HS-27A (cell line): Measurements from ENCODE around the gene TBX6.

Experiments
- DNase-seq: peaks from one replicate; pipeline ENCODE4 v3.0.0-alpha.2; 2012; ENCODE audit warnings: low read depth, missing footprints

The TBX6 gene

DNA sequence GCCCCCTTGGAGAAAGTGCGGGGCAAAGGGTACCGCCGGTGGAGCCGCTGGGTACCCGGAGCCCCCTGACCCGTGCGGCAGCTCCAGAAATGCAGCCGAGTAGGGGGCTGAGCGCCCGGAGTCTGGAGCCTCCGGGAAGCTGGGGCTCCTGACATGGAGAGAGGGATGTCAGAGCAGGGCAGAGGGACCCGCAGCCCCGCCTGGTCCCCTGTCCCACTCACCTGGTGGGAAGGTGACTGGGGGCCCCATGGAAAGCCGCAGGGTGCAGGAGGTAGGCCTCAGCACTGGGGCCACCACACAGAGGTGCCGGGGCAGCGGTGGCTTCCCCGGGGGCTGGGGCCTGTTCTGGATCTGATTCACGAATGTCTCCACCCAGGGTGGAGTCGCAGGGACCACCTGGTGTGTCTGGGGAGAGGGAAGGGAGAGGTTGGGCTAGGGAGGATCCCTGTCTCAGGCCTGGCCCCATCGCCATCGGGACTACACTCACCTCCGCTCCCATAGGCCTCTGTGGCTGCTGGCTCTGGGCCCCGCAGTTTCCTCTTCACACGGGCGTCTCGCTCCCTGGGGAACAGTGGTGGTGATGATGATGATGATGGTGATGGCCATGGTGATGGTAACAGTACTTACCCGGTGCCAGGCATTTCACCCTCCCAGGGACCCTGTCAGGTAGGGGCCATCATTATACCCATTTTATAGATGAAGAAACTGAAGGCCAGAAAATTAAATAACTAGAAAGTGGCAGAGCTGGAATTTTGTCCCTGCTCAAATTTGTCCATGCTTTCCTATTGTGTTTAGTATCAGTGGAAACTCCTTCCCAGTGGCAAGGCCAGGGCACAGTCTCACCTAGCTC, 5.2 kb downstream of the TBX6 start:
- DNase-seq, result no peak

DNA sequence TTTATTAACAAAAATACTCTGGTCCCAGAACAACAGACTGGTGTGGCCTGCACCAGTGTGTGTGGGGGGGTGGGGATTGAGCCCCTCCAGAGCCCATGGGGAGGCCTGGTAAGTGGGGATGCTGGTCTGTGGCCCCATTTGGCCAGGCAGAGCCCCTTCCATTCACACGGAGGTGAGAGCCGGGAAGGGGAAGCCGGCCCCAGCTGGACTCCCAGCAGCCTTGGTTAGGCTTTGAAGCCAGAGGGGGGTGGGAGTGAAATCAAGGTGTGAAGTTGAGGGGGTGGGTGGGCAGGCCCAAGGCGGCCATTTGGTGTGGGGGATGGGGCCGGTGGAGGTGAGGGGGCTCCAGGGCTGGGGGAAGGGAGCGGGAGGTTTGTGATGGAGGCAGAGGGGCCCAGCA, 5.9 kb downstream of the TBX6 start:
- DNase-seq, result no peak

DNA sequence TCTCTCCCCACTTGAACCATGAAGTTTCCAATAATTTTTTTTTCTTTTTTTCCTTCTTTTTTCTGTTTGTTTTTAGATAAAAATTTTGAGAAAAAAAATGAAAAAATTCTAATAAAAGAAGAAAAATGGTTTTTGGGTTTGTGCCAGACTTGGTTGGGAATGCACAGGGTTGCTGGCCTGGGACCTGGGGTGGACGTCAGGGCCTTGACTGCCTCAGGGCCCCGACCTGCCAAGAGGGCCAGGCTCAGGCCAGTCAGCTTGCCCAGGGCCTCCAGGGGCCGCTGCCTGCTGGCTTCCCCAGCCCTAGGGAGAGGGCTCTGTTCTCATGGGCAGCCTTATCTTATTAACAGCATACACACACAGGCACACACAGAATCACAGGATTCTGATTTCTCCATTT, 6.5 kb downstream of the TBX6 start:
- DNase-seq, result no peak

DNA sequence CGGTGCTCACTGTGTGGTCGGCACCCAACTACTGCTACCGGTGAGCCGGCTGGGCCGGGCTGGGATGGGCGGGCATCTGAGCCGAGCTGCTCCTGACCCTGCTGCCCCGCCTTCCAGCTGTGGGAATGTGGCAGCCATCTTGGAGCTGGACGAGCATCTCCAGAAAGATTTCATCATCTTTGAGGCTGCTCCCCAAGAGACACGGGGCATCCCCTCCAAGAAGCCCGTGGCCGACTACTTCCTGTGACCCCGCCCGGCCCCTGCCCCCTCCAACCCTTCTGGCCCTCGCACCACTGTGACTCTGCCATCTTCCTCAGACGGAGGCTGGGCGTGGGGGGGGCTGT, 6.9 kb downstream of the TBX6 start:
- no peak for DNase-seq

DNA sequence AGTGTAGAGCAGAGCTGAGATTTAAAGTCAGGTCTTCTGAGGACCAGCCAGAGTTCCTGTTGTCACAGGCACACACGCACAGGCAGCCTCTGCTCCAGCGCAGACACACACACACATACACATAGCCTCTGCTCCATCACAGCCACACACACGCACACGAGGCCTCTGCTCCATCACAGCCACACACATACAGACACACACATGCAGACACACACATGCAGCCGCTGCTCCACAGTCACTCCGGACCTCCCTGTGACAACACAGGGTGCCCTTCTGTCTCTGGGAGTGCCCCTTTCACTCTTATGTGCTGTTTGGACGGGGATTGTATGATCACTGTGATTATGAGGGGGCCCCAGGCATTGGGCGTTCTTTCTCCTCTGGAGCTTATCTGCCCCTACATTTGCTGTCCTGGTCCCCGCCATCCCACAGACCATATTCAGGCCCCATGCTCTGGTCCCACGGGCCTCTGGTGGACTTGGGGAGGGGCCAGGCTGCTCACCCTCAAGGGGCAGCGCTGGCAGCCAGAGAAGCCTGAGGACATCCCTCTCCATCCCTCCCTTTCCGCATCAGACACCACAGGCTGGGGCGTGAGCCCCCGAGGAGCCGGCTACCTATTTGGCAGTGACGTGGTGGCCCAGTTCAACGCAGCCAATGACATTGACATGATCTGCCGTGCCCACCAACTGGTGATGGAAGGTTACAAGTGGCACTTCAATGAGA, 7.5 kb downstream of the TBX6 start:
- DNase-seq, result no peak

DNA sequence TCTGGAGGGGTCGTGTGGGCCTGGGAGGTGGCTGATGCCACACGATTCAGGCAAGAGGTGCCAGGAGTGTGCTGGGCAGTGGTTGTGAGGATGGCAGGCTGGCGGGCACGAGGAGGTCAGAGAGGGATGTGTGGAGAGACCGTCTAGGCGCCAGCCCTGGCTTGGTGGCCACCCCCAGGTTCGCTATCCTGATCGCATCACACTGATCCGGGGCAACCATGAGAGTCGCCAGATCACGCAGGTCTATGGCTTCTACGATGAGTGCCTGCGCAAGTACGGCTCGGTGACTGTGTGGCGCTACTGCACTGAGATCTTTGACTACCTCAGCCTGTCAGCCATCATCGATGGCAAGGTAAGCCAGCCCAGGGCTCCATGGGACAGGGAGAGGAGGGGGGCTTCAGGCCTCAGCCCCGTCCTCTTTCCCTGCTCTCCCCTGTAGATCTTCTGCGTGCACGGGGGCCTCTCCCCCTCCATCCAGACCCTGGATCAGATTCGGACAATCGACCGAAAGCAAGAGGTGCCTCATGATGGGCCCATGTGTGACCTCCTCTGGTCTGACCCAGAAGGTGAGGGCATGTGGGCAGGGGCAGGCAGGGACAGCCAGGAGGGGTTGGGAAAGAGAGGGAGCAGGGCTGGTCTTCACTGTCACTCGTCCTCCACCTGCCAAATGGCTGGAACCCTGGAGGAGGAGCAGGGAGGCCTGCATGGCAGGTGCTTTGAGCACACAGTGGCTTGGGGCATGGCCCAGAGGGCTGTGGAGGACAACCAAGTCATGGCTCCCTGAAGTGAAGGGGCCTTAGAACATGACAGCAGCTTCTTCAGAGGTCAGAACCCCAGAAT, 8.3 kb downstream of the TBX6 start:
- DNase-seq, result no peak

DNA sequence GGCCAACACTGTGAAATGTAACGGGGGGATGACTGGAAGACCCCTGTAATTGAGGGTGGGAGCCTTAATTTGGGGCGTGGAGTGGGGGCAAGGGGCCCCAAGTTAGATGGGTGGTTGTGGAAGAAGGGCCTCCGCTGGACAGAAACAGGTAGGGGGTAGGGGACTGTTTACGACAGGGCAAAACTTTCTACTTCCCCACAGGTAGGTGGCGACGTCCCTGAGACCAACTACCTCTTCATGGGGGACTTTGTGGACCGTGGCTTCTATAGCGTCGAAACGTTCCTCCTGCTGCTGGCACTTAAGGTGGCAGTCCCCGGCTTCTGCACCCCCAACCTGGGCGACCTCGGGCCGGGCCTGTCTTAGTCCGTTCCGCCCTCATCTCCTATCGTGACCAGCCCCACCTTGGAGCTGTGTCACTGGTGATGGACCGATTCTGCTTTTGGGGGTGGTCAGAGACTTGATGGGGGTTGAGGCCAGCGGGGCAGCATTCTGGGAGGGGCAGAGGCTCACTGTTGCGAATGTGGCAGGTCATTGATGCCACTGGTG, 9.1 kb downstream of the TBX6 start:
- no peak for DNase-seq

DNA sequence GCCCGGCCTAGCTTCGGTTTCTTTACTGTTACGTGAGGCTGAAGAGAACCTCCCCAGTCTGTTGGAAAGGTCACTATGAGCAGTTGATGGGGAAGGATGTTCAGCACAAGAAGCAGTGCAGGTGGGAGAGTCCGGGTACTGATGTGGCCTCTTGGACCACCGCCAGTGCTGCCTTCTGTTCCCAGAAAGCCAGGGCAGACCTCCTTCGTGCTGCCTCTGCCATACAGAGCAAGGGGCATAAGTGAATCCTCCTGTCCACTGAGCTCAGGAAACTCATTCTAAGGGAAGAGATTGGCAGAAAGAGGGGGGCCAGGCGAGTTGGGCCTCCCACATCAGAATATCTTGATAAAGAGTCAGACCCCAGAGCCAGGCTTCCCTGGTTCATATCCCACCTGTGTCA, 12.2 kb downstream of the TBX6 start:
- DNase-seq, result no peak

DNA sequence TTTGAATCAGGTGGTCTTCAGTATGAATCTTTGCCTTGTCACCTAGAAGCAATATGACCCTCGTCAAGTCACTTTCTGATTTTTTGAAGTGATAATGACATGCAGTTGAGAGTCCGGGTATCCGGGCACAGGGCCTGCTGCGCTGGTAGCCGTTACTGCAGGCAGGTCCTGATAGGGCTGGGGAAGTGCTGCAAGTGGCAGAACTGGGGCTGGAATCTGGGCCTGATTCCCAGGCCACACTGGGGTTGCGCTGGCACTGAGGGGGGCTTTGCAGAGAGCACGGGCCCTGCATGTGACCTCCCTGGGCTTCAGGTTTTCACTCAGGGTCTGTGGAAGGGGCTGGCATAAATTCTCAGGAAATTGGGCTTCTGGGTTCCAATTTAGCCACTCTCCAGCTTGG, 13.0 kb downstream of the TBX6 start:
- no peak for DNase-seq

DNA sequence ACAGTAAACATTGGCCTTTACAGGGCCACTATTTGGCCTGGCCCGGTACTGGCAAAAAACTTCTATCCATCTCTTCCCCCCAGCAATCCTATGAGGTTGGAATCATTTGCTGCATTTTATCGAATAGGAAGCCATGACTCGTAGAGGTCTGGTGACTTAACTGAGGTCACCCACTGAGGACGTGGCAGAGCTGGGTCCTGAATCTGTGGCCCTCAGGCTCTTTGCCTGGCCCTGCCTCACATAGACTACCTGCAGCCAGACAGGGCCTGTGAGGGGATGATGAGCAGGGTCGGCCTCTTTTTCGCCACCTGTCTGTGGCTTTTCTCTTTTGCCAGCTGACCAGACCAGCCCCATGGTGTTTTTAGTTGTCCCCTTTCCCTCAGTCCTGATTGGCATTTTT, 14.1 kb downstream of the TBX6 start:
- DNase-seq, result no peak

DNA sequence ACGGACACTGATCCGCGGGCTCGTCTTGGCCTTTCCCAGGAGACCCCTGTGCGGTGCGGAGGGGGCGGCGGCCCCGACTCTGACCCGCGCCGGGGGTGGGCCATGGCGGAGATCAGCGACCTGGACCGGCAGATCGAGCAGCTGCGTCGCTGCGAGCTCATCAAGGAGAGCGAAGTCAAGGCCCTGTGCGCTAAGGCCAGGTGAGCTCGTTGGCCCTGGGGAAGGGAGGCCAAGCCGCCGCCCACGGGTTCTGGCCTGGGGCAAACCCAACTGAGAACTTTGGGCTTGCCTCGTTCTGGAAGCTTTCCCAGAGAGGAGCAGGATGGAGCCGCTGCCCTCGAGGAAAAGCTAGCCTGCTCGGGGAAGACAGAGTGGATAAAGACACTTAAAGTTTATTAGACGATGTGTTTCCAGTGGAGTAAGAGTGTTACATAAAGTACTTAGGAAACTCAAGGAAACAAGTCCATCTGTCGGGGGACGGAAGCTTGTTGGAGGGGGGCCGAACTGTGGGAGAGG, 15.4 kb downstream of the TBX6 start:
- DNase-seq, result no peak

DNA sequence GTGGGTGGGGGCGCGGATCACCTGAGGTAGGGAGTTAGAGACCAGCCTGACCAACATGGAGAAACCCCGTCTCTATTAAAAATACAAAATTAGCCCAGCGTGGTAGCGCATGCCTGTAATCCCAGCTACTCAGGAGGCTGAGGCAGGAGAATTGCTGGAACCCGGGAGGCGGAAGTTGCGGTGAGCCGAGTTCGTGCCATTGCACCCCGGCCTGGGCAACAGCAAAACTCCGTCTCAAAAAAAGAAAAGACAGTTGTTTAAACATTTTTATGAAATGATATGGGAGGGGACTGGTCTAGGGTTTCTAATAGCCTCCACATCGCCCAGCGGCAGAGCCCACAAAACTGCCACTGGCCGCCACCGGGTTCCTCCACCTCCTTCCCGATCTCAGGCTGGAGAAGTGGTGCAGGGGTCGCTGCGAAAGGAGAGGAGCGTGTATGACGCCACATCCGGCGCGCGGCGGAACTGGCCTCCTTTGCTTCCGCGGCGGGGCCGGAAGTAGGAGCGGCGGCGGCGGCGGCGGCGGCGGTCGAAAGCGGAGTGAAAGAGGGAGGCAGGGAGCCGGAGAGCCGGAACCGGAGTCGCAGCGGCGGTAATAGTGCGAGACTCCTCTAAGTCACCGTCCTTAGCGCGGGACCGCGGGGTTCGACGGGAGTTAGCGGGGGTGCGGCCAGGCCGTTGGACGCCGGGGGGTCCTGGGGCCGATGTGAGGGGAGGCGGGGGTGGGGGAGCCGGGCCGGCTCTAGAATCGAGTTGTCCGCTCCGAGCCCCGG, 16.0 kb downstream of the TBX6 start, which contains the start of gene PPP4C:
PPP4C (plus strand) TSS at position 492 of the 773 bp plus-strand sequence. CDS start 384 bp downstream, outside the sequence.
- no peak for DNase-seq

DNA sequence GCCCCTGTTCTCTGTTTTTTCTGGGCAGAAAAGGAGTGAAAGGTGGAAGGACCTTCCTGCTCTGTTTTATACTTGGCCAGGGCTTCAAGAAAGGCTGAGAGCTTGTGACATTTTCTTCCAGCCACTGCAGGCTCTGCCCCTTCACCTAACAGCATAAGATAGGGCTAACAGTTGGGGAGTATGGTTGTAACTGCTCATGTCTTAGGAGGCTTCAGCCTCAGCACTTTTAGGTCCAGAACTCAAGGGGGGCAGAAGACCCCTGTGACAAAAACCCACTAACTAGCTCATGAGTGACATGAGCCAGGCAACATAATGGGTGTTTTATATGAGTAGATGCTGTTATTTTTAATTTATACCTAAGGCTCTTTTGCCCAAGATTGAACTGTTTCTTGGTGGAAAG, 21.2 kb downstream of the TBX6 start:
- DNase-seq, result no peak

DNA sequence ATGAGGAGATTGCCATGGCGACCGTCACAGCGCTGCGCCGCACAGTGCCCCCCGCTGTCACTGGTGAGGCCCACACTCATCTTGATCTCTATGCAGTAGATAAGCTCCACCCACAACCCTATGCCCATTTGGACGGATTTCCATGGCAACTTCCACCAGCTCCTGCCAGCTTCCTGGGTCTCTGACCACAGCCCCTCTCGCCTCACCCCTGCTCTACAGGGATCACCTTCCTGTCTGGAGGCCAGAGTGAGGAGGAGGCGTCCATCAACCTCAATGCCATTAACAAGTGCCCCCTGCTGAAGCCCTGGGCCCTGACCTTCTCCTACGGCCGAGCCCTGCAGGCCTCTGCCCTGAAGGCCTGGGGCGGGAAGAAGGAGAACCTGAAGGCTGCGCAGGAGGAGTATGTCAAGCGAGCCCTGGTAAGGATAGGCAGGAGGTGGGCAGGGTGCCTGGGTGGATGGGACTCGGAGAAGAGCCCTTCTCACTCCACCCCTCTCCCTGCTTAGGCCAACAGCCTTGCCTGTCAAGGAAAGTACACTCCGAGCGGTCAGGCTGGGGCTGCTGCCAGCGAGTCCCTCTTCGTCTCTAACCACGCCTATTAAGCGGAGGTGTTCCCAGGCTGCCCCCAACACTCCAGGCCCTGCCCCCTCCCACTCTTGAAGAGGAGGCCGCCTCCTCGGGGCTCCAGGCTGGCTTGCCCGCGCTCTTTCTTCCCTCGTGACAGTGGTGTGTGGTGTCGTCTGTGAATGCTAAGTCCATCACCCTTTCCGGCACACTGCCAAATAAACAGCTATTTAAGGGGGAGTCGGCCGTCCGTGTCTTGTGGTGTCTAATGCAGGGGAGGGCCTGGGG, 21.9 kb downstream of the TBX6 start:
- no peak for DNase-seq

DNA sequence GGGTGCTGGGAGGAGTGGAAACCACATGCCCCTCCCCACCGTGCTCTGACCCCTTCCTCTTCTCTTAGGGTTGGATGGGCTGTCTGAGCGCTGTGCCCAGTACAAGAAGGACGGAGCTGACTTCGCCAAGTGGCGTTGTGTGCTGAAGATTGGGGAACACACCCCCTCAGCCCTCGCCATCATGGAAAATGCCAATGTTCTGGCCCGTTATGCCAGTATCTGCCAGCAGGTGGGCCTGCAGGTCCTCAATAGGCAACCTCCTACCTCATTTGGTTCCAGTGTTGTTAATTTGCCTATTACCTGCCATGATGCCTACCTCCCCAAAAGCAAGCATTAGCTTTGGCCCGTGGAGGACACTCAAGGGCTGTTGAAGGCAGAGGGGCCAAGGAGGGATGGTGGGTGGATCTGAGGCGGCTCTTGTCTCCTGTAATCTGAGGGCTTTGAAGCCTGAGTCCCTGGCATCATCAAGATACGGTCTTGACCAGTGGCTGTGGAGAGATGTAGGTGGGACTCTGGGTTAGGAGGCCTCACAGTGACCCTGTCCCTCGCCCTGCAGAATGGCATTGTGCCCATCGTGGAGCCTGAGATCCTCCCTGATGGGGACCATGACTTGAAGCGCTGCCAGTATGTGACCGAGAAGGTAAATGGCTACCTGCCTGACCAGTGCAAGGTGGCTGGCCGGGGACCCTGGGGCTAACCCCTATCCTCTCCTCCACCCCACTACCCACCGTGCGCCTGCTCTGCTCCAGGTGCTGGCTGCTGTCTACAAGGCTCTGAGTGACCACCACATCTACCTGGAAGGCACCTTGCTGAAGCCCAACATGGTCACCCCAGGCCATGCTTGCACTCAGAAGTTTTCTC, 22.7 kb downstream of the TBX6 start:
- no peak for DNase-seq

DNA sequence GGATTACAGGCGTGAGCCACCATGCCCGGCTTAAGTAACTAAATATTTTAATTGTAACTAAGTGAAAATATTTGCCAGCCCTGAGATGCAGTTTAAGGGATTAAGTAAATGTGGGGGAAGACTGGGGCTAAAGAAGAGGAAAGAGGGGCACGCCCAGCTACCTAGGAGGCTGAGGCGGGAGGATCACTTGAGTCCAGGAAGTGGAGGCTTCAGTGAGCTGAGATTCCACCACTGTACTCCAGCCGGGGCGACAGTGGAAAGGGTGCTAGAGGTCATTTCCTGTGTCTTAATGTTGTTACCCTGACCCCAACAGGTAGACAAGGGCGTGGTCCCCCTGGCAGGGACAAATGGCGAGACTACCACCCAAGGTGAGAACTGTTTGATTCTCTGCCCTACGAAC, 23.4 kb downstream of the TBX6 start:
- DNase-seq, result no peak

DNA sequence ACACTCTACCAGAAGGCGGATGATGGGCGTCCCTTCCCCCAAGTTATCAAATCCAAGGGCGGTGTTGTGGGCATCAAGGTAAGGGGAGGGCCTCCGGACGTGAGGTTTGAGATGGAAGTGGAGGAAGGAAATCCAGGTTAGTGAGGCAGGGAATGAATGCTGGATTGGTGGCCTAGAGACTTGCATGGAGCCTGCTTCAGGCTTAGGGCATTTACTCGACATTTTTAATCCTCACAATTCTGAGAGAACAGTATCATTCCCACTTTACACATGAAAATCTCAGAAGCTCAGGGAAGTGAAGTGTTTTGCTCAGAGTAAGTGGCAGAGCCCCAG, 24.2 kb downstream of the TBX6 start:
- no peak for DNase-seq

DNA sequence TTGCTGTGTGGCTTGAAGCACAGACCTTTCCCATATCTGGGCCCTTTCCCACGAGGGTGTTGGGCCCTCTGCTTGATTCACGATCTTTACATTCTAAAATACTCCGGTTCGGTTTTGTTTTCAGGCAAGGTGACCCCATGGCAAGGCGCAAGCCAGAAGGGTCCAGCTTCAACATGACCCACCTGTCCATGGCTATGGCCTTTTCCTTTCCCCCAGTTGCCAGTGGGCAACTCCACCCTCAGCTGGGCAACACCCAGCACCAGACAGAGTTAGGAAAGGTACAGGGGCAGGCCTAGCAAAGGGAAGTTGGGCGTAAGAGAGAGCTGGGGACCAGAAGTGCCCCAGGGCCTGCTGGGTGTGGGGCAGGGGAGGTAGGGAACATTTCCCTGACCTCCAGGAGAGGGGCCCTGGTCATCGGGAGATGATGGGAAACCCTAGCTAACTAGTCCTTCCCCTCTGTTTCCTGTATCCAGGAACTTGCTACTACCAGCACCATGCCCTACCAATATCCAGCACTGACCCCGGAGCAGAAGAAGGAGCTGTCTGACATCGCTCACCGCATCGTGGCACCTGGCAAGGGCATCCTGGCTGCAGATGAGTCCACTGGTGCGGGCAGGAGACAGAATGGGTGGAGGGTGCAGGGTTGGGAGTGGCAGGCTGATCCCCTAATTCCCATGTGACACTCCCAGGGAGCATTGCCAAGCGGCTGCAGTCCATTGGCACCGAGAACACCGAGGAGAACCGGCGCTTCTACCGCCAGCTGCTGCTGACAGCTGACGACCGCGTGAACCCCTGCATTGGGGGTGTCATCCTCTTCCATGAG, 24.8 kb downstream of the TBX6 start:
- no peak for DNase-seq
